ENCODE measurements around the gene TCF25.
"Not testable (repeated sequence)": the region's sequence is repeated elsewhere in the genome, so short reads cannot be mapped to it uniquely, and the experiment has no call there.

The TCF25 gene

DNA sequence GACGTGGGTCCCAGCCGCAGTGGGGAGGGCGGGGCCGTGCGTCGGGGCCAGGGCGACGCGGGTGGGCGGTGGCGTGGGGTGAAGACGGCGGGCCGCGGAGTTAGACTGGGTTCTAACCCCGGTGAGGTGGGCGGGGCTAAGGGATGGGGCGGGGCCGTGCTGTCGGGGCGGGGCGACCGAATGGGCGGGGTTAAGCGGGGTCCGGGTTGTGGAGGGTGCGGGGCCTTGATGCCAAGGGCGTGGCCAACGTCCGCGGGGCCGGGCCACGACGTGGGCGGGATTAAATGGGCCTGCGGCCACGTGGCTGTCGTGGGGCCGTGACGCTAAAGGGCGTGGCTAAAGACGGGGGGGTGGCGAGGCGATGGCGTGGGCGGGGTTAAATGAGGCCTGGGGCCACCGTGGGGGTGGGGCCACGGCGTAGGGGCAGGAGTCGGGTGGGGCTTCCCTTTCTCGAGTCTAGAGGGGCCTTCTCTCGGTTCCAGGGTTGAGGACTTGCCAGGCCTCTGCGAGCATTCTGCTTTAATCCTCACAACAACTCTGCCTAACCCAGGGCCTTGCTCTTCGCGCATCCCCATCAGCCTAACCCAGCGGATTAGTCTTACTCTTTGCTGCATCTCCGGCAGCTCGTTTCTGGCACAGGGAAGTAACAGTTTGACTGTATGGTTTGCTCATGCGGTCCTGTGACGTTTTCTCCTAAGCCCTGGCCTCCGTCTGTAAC is 739 bp downstream of the TCF25 start:
- peak; percentile 72 for DNase-seq

DNA sequence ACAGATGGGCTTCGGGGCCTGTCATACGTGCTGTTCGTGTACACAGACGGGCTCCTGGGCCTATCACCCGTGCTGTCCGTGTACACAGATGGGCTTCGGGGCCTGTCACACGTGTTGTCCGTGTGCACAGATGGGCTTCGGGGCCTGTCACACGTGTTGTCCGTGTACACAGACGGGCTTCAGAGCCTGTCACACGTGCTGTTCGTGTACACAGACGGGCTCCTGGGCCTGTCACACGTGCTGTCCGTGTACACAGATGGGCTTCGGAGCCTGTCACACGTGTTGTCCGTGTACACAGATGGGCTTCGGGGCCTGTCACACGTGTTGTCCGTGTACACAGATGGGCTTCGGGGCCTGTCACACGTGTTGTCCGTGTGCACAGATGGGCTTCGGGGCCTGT is 5.7 kb downstream of the TCF25 start:
- not testable (repeated sequence) for DNase-seq

DNA sequence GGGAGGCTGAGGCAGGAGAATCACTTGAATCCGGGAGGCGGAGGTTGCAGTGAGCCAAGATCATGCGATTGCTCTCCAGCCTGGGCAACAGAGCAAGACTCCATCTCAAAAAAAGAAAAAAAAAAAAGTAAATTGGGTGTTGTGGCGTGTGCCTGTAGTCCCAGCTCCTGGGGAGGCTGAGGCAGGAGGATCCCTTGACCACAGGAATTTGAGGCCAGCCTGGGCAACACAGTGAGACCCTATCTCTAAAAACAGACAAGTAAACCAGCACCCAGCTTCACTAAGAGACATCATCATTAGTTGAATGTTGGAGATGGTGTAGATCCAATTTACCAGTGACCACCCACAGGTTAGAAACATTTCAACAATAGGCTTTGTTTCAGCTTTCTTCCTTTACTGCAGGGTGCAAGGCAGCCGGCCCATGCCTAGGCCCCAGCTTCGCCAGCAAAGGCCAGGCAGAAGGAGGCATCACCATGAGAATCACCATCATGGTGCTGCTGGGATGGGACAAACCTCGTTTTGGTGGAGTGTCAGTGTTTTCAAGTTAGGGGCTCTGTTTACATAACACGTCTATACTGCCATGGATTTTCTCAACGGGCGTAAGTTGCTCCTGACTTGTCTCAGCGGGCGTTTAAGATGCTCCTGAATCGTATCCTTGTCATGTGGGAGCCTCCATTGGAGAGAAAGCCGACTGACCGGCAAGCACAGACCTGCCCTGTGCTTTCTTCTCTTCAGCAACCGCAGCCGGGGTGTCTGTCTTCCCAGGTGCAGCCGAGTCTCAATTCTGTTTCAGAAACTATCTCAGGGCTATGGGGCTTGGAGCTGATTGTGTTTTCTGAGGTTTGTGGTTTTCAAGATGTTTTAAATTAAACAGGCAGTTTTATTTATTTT is 7.3 kb downstream of the TCF25 start:
- no peak for DNase-seq

DNA sequence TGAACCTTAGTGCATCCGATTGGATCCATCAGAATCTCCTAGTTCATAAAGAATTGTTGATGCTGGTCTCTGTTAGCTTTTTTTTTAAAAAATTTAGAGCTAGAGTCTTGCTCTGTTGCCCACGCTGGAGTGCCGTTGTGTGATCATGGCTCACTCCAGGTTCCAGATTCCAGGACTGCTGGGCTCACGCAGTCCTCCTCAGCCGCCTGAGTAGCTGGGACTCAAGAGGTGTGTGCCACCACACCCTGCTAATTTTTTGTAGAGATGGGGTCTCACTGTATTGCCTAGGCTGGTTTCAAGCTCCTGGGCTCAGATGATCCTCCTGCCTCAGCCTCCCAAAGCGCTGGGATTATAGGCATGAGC is 8.0 kb downstream of the TCF25 start:
- no peak for DNase-seq

DNA sequence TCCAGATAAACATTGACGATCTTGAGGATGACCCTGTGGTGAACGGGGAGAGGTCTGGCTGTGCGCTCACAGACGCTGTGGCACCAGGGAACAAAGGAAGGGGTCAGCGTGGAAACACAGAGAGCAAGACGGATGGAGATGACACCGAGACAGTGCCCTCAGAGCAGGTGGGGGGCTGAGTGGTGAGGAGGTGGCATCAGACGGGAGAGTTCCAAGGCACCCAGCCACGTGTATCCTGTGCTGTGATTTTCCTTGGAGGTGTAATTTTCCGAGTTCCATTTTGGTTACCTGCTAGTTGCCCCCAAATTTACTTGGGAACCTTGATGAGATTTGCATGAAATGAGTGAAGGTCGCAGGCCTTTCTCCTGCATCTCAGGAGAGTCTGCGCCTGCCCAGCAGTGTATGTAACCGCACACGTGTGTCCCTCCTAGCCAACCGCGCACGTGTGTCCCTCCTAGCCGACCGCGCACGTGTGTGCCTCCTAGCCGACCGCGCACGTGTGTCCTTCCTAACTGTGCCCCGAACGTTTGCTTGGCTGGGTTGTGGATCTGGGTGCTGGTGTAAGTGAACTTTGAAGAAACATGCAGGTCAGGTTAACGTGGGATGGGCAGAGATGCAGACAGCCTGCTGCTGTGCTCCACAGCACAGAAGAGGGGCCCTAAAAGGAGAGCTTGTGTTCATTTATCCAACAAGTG is 10.1 kb downstream of the TCF25 start:
- DNase-seq, result no peak

DNA sequence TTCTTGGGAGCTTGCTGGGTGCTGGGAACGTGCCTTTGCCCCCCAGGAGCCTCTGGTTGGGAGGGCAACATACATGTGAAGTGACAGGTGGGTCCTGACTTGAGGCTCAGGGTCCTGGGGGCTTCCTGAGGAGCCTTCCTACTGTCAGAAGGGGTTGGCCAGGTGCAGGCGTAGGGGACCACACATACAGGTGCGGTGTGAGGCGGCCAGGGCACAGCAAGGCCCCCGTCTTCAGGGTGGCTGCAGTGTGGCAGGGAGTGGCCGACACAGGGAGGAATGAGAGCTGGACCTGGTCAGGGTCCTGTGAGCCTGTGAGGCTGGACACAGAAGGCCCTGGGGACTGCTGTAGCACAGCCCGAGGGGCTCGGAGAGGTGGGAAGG is 10.6 kb downstream of the TCF25 start:
- no peak for DNase-seq

DNA sequence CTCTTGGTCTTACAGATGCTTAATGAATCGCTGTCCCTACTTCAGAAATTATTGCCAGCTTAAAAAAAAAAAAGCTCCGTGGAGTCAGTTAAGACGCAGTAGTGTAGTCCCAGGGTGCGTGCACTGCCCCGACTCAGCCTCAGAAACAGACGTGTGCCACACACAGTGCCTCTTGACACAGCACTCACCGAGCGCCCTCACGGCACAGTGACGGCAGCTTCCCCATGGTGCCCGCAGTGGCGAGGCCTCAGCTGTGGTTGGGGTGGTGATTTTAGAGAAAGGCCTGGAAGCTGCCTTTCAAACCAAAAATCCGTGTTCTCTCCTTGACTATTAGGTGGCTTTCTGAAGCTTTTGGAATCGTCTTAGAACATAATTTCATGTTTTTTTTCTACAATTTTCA is 13.9 kb downstream of the TCF25 start:
- no peak for DNase-seq

DNA sequence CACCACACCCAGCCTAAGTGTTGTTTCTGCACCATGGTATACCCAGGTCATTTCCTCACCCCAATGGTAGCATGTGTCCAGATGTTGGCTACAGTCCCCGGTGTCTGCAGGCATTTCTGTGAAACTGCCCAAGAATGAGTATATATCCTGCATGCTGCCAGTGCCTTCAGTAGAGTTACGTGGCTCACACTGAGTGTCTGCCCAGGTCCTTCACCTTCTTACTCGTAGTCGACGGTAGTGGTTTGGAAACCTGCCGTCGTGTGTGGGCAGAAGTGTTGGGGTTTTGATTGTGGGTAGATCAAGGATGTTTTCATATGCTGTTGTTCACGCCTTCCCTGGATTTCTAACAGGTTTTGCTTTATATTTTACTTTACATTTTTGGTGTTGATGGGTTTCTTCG is 16.8 kb downstream of the TCF25 start:
- no peak for DNase-seq

DNA sequence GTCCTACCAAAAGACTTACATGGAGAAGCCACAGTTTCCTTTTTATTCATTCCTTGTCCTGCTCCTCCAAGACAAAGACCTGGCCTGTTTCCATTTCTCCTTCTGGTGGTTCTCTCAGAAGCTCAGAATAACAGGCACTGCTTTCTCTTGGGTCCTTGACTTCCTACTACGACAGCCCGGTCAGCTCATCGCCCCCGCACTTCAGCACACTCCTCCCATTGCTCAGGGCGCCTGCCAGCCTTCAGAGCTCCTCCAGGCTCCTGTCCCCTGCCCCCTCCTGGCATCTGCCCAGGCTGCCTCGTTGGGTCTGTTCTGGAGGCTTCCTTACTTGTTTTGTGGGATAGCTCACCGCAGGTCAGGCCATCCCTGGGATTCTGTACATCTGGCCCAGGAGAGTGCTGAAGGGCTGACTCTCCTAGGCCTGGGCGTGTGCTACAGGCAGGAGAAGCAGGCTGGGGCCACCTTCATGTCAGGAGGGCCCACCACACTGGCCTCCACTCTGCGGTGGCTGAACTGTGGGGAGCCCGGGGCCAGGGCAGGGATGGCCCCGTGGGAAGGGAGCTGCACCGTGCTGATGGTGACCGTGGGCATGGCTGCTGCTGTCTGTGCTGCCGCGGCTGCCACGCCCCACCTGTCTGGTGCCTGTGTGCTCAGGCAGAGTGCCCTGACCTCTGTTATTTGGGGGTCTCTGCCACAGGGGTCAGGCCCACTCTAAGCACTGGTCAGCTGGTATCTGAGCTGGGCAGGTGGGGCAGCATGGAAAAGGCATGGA is 17.7 kb downstream of the TCF25 start:
- no peak for DNase-seq

DNA sequence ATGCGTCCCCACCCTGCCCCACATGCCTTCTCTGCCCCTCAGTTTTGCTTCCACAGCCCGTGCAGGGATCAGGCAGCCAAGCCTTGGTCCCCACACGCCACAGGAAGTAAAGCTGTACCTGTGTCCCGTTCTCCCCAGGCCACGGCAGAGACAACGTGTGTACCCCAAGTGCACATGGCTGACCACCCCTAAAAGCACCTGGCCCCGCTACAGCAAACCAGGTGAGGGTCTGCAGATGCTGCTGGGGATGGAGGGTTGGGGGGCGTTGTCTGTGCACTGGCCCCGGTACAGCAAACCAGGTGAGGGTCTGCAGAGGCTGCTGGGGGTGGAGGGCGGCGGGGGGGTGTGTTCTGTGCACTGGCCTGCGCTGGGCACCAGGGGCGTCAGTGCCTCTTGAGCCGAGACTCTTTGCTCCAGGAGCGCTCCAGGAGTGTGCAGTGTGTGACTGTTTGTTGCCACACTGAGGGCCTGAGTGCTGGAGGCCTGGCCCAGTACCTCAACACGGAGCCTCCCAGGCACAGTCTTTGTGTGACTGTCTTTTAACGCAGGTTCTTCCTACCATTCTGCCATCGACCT is 18.8 kb downstream of the TCF25 start:
- no peak for DNase-seq

DNA sequence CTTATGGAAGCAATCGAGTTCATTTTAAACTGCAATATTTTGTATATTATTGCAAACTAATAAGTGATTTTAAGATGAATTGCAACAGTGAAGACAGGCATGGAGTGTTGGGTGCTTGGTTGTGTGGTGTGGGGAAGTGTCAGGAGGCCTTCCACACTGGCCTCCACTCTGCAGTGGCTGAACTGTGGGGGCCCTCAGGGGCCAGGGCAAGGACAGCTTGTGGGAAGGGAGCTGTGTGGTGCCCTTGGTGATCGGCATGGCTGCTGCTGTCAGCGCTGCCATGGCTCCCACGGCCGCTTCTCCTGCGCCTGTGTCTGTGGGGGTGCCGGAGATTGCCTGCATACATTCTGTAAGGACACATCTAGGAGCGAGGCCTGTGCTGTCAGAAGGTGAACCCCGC is 19.2 kb downstream of the TCF25 start:
- no peak for DNase-seq

DNA sequence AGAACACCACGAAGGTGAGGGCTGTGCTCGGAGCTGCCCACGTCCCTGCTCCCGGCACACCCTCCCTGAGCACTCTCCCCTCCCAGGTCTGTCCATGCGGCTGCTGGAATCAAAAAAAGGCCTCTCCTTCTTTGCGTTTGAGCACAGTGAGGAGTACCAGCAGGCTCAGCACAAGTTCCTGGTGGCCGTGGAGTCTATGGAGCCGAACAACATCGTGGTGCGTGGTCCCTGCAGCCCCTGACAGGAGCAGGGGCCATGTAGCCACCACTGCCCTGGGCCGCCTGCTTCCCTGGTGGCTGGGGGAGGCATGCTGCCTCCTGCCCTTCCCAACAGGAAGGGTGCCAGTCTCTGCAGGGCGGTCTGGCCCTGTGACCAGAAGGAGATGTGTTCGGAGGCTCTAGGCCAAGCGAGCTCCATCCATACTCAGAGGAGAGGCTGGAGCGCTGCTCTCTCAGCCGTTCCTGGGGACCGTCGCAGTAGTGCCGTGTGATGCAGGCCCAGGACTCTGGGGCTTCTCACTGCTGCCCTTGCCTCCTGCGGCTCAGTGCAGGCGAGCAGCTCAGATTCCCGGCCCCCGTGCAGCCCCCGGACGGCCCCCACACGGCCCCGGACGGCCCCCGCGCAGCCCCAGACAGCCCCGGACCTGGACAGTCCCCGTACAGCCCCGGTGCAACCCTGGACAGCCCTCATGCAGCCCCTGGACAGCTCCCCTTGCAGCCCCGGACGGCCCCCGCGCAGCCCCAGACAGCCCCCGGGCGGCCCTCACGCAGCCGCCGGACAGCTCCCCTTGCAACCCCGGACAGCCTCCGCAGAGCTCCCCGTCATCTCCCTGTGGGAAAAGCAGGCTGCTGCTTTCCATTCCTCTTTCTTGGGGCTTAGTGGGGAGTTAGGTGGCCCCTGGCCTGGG is 20.5 kb downstream of the TCF25 start:
- no peak for DNase-seq

DNA sequence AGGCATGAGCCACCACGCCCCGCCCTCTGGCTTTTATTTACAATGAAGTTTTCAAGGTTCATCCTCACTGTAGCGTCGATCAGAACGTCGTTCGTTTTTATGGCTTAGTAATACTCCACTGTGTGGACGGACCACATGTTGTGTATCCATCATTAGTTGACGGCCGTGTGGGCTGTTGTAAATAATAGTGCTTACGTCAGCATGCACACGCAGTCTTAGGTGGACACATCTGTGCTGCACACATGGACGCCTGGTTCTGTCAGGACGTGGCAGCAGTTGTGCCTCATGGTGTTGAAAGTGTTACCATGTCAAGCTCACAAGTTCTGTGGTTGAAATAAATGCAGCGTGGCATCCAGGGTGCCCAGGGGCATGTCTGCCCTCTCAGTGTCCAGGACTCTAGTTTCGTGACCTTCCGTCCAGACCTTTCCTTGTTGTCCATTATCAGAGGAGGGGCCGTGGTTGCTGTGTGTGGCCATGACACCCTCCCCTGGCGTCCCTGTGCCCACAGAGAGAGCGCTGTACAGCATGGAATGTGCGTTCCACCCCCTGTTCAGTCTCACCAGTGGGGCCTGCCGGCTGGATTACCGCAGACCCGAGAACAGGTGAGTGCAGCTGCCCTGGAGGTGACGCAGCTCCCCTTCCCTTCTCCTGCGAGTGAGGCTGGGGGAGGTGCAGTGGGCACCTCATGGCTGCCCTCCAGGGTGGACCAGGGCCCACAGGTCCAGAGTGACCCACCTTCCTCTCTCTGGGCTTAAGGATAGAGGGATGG is 22.3 kb downstream of the TCF25 start:
- DNase-seq, result no peak

DNA sequence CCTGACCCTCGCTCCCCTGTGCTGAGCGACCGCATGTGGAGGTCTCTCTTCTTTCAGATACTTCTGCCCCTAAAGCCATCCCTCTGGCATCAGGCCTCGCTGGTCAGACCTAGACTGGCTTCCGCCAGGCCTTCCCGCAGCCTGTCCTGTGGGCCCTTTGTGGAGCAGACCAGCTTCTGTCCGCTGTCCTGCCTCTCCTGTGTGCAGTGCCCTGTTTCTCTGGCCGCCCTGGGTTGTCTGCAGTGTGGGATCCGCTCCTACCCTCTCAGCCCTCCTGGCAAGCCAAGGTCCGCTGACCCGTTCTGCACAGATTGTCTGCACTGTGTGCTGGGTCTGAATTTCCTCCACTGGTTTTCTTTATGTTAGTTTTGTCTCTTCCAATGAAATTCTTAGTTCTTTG is 23.8 kb downstream of the TCF25 start:
- DNase-seq, result no peak

DNA sequence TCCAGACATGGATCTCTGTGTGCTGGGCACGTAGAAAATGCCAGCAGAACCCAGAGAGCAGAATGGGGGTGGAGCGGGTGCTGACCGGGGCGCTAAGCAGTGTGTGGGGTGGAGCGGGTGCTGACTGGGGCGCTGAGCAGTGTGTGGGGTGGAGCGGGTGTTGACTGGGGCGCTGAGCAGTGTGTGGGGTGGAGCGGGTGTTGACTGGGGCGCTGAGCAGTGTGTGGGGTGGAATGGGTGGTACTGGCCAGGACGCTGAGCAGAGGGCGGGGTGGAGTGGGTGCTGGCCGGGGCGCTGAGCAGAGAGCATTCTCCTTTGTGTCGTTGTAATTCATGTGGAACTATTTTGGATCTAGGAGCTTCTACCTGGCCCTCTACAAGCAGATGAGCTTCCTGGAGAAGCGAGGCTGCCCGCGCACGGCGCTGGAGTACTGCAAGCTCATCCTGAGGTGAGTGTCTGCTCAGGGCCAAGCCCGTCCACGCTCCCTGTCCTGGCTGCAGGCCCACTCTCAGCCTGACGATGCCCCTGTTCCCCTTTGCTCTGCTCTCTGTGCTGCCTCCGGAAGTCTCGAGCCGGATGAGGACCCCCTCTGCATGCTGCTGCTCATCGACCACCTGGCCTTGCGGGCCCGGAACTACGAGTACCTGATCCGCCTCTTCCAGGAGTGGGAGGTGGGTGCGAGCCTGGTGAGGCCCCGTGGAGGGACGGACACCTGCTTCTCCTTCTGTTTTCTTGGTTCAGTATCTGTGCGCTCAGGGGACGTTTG is 25.0 kb downstream of the TCF25 start:
- no peak for DNase-seq

DNA sequence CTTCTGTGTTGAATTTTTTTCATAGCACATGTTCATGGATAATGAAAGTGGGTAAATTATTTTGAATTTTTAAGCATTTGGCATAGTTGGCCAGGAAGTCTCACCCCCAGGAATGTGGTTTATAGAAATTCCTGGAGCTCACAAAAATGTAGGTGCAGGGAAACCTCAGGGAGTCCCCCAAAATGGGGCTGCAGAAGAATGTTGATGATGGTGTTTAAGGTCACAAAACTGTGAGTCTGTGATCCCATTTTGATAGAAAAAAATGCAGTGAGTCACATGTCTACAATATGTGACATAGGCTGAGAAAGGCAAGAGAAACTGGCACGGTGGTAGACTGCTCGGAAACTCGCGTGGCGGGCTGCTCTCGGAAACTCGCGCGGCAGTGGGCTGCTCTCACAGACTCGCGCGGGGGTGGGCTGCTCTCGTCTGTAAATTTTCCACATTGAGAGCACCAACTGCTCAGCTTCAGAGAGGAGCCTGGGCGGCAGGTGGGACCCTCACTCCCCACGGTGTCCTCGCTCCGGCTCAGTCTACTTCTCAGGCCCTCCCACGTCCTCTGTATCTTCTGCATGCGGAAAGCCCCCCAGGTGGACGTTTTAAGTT is 26.6 kb downstream of the TCF25 start:
- DNase-seq, result no peak

DNA sequence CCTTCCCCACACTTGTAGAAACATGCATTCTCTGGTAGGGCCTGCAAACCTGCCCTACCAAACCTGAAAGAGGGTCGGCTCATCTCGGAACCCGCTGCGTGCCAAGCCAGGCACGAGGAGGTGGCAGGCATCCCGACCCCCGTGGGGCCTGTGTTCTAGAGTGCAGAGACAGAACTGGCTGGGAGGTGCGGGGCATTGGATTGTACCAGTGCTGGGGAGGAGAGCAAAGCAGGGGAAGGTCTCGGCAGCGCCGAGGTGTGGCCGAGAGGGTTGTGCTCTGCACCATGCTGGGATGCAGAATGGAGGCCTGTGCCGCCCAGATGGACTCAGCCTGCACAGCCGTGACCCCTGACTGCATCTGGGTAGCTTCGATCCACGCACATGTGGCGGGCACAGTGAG is 27.5 kb downstream of the TCF25 start:
- DNase-seq, result no peak

DNA sequence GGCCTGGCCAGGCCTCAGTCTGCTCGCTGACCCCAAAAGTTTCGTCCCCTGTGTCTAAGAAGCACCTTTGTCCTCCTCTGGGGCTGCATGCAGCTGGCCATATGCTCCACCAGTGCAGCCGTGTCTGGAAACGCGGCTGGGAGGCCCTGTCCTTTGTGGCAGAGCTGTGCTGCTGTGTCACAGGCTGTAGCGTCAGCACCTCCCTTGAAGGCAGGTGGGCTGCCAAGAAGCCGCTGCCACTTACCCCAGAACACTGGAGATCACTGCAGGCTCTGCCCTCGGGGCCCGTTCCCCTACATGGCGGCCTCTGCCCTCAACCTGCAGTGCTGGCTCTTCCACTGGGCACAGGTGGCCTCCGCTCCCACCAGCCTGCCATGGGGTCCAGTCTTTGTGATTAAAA is 29.6 kb downstream of the TCF25 start:
- DNase-seq, result no peak

DNA sequence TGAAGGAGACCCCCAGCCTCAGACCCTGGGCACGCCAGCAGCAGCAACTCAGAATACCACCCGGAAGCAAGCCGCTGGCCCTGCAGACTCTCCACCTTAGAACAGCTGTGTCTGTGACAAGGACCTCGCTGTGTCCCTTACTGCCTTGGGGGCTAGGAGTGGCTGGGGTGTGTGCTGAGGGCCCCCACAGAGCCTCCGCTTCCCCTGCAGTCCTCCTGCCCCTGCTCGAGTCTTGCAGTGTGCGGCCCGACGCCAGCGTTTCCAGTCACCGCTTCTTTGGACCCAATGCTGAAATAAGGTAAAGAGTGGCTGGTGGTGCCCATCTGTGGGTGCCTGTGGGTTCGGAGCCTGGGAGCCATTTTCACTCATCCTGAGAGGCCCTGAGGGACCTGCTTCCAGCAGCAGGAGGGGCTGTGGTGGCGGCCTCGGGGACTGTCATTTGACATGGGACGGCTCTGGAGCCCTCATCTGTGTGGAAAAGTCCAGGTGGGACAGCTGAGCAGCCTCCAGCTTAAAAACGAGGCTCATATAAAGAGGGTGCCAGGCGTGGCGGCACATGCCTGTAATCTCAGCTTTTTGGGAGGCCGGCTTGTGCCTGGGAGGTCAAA is 30.6 kb downstream of the TCF25 start:
- no peak for DNase-seq
